PFSK-1 (cell line): ENCODE data around the gene CHRNA3.

Experiments used
- POLR2AphosphoS5 ChIP-seq: IDR thresholded peaks from 2 replicates; pipeline ENCODE4 v1.6.1; 2012; ENCODE audit warnings: low read depth, mild to moderate bottlenecking, control low read depth, low read length, moderate library complexity
- TAF1 ChIP-seq: IDR thresholded peaks from 2 replicates; pipeline ENCODE4 v1.6.1; 2012; ENCODE audit warnings: low read length, control low read depth, borderline replicate concordance; ENCODE audit not compliant: insufficient read depth

DNA sequence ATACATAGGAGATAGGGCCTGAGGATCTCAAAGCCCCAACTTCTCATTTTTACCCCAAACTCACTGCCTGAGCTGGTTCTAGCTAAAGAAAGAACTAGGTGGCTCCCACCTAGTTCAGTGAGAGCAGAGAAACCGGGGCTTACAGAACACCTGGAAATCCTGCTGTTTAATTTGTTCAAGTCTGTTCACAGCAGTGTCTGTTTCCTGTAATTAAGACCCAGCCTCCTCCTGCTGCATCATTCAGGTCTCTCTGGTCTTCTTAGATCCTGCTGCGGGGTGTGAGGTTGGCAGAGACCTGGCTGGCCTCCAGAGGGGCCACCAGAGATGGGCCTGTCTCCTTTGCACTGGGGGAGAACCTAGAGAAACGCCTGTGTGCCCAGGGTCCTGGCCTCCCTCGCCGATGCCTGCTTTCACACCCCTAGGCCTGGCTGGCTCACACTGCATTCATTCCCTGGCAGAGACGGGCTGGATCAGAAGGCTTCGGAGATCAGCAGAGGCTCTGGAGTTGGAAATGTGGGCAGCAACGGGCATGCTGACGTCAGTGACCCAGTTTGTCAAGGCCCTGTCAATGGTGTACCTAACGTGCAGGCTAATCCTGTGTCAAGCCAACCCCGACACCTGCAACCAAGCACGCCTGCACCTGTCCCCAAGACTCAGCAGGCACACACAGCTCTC is 4.9 kb upstream of the CHRNA3 start:
- TF ChIP-seq POLR2AphosphoS5, result no peak
- TF ChIP-seq TAF1, result no peak
